ENCODE data around the gene TTC7B.

The TTC7B gene

DNA sequence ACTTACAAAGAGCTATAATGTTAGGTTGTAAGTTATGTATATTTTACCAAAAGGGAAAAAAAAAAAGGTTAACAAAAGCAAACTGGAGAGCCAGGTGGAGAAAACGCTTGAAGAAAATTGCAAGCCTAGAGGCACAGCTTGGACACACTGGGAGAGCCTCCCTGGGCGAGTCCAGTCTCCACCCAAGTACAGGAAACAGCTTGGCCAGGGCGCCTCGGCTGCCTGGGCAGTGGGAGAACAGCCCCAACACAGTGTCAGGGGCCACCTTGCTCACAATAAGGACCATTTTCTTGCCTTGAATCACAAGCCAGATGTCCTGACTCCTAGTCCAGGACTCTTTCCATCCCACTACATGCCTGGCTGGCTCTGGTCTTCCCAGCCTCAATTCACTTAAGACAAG lies 33.3 kb downstream of the TTC7B start:
- peak in 1 of 42 donors; percentile 35 for DNase-seq
- intact Hi-C loops (cut with DNase I), result no loop called here

DNA sequence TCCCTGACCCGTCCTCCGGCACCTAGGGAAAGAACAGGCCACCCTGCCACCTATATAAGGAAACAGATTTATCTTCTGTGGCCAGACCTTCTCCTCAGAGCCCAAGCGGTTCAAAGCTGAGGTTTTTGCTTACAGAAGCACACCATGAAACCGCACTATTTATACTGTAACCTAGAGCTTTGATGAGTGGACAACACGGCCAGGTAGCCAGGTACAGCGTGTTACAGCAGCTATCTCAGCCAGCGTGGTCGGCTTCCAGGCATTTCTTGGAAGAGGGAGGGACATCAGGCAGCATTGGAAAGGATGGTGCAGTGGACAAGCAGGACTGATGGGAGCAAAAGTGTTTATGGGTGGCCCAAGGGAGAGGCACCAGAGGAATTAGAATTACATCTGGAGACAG lies 34.4 kb downstream of the TTC7B start:
- DNase-seq, result no peak
- intact Hi-C loops (cut with DNase I), result no loop called here

DNA sequence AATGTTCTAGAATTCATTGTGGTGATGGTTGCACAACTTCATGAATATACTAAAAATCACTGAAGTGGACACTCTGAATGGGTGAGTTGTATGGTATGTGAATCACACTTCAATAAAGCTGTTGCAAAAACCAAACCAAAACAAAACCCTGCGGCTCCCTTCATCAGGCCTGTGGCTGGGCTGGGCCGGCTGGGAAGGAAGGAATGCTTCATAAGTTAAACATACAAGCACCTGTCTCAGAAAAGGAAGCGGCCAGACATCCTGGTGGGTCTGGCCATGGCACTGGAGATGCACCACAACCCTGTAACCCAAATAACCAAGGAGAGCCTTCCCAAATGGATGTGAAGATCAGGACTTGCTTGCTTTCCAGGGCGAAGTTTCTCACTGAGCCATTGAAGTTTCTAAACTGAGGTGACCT lies 34.9 kb downstream of the TTC7B start:
- intact Hi-C loops (cut with DNase I), result no loop called here
- peak in 1 of 42 donors; percentile 3 for DNase-seq

DNA sequence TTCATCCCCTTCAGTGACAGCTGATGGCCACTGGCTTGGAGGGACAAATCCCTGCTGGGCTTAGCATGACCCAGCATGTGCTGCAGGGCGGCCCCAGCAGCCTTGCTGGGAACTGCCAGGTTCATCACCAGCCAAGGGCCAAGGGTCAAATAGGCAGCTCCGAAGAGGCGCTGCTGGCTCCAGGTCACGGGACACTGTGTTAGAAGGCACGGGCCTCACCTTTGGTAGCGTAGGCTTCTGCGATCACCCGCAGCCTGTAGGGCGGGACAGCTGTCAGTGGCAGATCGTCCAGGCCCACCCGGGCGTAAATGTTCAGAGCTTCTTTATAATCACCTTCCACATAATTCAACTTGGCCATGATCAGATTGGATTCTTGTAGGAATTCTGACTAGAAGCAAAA lies 35.7 kb downstream of the TTC7B start:
- intact Hi-C loops (cut with DNase I), result no loop called here
- peak in 1 of 42 donors; percentile 25 for DNase-seq

DNA sequence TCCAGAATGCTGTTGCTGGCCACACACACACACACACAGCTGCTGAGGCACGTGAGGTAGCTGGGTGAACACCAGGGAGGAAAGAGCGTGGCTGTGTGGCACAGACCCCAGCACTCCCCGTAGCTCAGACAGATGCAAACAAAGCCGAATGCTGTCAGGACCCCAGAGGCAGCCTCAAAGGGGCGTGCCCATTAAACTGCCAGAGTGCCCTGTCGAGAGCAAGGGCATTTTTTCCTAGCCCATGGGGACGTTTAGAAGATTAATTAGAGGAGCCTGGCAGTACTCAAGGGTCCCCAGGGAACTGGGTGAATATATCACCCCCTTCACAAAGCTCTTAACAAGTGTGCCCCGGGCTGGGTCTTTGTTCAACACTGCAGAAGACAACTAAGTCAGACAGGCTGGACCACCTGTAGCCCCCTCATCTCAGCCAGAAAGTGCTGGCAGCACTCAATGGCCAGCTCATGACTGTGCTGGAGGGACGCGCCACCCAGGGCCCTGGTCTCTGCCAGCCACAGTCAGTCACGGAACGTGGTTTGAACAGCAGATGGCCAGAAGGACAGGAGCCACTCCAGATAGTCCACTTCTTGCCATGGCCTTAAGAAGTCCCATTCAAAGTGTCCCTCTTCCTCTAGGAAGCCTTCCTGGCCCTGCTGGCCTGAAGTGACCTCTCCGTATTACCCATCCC lies 37.5 kb downstream of the TTC7B start:
- intact Hi-C loops (cut with DNase I), result no loop called here
- peak in 1 of 42 donors; percentile 32 for DNase-seq

DNA sequence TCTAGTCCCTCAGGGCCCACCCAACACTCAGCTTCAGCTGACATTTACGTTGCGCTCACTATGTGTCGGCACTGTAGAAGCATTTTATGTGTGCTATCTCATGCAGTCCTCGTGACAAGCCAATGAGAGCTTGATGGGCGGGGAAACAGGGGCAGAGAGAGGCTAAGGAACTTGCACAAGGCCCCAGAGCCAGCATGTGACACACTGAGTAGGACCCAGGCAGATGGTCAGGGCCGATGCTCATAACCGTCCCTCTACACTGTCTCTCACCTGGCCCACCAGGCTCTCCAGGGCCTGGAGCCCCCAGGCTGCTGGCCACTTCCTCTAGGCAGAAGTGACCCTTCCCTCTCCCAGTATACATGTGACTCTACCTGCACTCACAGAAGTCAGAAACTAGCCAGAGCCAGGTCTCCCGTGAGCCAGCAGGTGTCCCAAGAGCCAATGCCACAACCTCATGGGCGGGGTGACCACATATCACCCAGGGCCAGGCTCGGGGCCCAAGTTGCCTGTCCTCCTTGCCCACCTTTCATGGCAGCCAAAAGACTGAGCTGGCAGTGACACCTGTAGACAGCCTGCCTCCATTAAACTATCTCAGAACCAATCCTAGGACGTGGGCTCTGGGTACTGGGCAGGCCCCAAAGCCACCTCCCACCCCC lies 38.3 kb downstream of the TTC7B start:
- intact Hi-C loops (cut with DNase I), result no loop called here
- DNase-seq, result peak in 1 of 42 donors; percentile 31

DNA sequence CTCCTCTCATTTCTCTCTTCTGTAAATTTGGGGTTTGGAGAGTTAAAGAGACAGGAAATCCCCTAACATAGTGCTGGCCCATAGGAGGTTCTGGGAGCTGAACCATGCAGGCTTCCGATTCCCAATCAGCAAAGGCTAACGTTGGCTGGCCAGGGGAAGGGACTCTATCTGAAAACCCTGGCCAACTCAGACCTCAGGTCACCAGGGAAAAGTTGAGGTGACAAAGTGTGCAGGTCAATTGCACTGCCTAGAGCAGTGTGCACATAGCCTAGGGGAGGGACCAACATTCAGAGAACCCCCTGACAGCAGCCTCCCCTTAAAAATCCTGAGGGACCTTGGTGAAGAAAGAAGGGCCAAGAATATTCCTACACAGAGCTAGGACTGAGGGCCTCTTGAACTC lies 38.9 kb downstream of the TTC7B start:
- intact Hi-C loops (cut with DNase I), result no loop called here
- DNase-seq, result no peak

DNA sequence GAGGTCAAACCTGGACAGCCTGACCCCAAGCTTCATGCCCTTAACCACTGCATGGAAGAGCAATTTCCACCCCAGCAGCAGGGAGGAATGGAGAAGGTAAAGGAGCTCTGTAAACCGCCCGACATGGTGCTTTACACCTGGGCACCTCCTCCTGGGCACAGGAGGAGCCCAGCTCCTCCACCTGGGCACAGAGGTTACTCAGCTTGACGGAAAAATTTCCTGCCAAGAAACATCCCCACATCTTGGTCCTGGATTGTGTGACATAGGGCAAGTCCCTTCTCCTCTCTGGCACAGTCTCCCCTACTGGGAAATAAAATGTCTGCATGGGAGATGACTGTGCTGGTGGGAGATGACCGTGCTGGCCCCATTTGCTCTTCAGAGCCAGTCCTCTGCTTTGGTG lies 40.8 kb downstream of the TTC7B start:
- intact Hi-C loops (cut with DNase I), result no loop called here

DNA sequence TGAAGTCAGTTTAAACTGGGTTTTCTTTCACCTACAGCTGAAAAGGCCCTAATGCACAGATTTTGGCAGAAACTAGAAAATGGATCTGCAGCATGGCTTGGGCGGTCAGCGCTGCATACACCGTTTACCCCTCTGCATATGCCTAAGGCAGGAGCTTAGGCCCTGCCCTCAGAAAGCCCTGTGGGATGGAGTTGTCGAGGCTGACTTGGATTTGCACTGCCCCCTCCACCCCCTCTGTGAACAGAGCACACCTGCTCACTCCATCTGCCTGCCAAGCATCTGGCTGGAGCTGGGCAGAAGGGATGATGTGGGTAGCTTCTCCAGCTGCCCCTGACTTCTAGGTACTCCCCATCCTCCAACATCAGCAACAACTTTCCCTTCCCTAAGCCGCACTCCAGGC lies 41.9 kb downstream of the TTC7B start:
- DNase-seq, result peak in 1 of 42 donors; percentile 21
- intact Hi-C loops (cut with DNase I), result no loop called here

More for the DNA sequence above, 40.8 kb downstream of the TTC7B start:
- no peak for DNase-seq

DNA sequence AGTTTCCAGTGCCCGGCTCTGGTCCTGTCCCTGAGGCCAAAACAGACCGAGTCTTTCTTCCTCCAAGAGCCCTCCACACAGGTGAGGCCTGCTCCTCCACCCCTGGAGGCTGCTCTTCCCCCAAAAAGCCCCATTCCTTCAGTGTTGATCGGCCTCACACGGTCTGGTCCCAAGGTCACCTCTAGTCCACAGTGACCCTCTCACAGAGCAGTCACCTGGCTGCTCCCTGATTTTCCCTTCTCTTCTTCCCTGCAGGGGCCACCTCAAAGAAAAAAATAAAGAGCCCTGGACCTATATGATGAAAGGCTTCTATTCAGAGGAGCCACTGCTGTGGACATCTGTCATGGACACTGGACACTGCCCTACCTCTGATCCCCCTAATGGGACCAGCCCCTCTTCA lies 42.5 kb downstream of the TTC7B start:
- DNase-seq, result no peak
- intact Hi-C loops (cut with DNase I), result no loop called here

DNA sequence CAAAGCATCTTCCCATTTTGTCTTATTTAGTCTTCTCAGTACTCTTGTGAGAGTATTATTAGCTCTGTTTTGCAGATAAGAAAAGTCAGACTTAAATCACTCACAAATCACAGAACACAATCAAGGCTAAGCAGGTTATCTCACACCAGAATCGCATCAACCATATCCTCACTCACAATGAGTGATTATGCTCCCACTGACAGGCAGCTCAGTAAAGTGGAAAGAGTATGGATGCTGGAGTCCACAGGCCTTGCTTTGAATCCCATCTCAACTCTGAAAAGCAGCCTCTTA lies 43.1 kb downstream of the TTC7B start:
- DNase-seq, result no peak
- intact Hi-C loops (cut with DNase I), result no loop called here

DNA sequence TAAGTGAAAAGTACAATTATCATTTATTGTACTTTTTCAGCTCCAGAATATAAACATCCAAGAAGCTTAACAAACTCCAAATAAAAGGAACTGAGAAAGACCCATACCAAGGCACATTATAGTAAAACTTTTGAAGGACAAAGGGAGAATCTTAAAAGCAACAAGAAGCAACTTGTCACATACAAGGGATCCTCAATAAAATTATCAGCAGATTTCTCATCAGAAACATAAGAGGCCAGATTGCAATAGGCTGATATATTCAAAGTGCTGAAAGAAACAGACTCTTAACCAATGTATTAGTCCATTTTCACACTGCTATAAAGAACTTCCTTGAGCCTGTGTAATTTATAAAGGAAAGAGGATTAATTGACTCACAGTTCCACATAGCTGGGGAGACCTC lies 48.3 kb downstream of the TTC7B start:
- intact Hi-C loops (cut with DNase I), result no loop called here
- no peak for DNase-seq

DNA sequence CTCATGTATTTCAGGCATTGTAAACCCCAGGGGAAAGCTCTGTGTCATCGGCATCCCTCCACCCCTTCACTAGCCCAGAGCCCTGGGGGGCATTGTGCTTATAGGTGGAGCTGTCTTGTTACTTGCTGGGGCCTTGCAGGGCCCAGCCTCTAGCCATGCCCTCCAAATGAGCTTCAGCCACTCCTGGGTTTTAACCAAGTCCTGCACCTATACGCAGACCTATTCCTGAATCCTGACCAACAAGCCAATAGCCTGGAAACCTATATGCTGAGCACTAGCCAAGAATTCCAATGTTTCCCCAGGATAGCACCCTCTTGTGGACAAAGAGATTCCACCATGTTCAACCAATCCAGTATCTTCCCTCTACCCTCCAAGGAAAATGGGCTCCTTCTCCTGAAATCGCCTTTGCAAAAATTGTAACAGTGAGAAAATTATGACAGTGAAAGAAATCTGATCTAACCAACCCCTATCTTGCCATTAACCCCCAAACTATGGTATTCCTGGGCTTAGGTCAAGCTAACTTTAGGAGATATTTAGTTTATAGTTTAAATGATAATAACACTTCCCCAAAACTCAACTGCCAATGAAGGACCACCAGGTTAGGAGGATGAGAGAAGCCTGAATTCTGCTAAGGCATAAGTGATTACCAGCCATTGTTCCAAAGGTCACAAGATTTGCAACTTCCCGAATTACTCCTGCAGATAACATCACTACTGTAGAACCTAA lies 55.5 kb downstream of the TTC7B start:
- intact Hi-C loops (cut with DNase I), result no loop called here
- DNase-seq, result peak in 3 of 42 donors; percentile 28 to 65 (median 45)

DNA sequence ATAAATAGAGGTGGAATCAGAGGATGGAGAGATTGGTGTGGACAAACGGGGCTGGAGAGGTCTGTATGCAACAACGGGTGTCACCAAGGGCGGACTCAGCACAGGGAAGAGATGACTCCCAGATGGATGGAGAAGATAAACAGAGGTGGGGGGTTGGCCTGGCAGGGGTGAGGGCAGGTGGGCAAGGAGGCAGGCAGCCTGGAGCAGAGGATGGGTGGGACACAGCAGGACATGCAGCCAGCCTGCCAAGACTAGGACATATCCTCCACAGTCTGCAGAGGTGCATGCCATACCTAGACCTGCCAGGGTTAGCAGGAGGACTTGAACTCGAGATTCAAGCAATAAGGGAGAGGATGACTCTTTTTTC lies 56.2 kb downstream of the TTC7B start:
- intact Hi-C loops (cut with DNase I), result no loop called here
- DNase-seq, result no peak

DNA sequence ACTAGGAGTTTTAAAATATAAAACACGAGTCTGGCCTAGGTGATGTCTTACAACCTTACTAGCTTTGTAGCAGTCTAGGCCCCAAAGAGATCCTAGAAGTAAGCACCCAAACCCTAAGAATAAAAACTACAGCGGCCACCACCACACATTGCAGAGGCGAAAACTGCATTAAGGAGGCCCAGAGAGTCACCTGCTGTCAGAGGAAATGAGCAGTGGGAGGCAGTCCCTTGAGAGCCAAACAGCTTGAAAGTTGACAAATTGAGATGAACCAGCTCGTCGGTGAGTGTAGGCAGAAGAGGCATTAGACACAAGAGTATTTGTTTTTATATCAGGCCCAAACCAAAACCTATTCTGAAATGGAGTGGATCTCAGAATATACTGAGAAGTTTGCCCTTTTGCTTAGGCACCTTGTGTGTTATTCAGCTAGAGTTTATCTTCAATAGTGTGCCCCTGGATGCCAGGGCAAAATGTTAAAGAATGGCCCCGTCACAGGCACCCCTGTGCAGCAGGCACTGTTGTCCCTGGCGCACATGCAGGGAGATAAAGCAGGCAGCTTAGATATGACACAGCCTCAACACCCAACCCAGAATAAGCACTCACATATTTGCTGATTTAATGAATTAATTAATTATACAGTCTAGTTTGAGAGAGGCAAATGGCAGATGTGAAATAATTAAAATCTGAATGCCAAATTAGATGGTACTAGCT lies 56.7 kb downstream of the TTC7B start:
- intact Hi-C loops (cut with DNase I), result loop anchor here (5.0 to 10.0 kb wide), 2 partner anchors 362 to 455 kb away; partner anchors contain the start of gene CALM1
- DNase-seq, result no peak

DNA sequence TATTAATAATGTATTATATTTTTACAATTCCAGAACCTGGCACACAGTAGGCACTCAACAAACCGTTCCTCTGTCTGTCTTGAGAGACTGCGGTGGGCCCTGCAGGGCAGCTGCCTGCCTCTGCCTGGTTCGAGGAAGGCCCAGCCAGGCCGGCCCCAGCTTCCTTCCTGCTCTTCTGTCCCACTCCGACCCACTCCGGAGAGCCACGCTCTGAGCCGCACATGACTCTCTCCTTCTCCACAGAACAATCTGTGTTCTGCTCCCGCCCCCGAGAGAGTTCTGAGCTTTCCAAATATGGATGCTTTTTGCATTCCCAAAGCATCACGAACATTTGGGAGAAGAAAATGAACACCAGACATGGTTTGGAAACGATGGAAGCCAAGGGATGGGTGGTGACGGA lies 57.3 kb downstream of the TTC7B start:
- intact Hi-C loops (cut with DNase I), result loop anchor here (5.0 to 10.0 kb wide), 2 partner anchors 362 to 454 kb away; partner anchors contain the start of gene CALM1
- peak; percentile 38 to 89 (median 68) for DNase-seq

DNA sequence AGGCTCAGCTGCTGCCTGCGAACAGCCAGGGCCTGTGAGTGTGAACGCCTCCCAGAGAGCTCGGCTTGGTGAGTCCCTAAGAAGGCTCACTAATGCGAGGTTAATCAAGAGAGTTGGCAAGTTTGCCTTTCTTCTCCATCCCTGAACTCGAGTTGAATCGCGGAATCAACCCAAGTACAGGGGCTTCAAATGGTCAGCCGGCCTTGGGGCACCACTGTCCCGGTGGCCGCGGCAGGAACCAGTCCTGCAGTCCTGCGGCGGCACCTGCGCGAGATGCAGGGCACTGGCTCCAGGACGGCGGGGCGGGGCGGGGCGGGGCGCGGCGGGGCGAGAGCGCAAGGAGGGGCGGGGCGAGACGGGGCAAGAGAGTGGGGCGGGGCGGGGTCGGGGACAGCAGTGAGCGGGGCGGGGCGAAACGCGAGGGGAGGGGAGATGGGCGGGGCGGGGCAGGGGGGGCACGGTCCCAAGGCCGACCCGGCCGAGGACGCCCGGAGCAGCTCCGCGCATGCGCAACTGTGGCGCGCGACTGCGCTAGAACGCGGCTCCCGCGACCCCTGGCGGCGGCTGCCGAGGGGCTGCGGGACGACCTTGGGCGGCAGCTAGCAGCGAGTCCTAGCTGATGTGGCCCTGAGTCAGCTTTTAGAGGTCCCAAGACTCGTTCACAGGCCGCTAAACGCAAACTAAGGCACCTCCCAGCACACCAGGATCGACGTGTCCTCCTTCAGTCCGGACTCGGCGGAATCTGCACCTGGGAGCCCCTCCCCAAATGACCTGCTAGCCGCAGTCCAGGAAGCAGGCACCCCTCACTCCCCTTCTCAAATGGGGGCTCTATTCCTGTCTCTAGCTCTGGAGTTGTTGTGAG lies 58.0 kb downstream of the TTC7B start:
- DNase-seq, result peak; percentile 63 to 96 (median 91)
- intact Hi-C loops (cut with DNase I), result loop anchor here (5.0 to 10.0 kb wide), 2 partner anchors 361 to 453 kb away; partner anchors contain the start of gene CALM1

DNA sequence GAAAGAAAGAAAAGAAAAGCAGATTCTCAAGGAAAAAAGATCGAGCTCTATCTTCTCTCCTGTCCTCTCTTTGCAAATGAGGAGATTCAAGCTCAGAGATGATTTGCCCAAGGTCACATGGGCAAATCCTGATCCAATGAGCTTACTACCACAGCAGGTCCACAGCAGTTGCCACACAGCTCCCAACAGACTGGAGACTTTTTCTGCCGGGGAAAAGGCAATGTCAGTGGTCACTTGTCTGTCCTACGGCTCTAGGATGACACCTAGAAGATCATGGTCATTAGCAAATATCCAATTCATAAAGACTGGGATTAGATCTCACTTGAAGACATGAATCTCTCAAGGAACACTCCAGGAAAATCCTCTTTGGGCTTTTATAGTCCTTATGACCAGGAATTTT lies 58.8 kb downstream of the TTC7B start:
- peak; percentile 30 to 89 (median 74) for DNase-seq
- intact Hi-C loops (cut with DNase I), result loop anchor here (5.0 to 10.0 kb wide), 2 partner anchors 360 to 453 kb away; partner anchors contain the start of gene CALM1

Data from head of caudate nucleus (tissue), 42 donors.